Measurements from ENCODE around the gene SLC38A1.

- no peak for TF ChIP-seq EZH2 (IDR thresholded peaks at IDR 0.05; ENCODE audit: low read length, unreplicated experiment)
- TF ChIP-seq, protein P1, sequence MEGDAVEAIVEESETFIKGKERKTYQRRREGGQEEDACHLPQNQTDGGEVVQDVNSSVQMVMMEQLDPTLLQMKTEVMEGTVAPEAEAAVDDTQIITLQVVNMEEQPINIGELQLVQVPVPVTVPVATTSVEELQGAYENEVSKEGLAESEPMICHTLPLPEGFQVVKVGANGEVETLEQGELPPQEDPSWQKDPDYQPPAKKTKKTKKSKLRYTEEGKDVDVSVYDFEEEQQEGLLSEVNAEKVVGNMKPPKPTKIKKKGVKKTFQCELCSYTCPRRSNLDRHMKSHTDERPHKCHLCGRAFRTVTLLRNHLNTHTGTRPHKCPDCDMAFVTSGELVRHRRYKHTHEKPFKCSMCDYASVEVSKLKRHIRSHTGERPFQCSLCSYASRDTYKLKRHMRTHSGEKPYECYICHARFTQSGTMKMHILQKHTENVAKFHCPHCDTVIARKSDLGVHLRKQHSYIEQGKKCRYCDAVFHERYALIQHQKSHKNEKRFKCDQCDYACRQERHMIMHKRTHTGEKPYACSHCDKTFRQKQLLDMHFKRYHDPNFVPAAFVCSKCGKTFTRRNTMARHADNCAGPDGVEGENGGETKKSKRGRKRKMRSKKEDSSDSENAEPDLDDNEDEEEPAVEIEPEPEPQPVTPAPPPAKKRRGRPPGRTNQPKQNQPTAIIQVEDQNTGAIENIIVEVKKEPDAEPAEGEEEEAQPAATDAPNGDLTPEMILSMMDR (conservative IDR thresholded peaks at IDR 0.05; ENCODE audit: low read depth, low read length), result no peak
- no peak for TF ChIP-seq EZH2phosphoT487 (IDR thresholded peaks at IDR 0.05; ENCODE audit: borderline replicate concordance, low read length)
These were observed 35.4 kb downstream of the SLC38A1 start for GRCh38 chr12:46233423-46233822.
